Measurements from ENCODE around the gene HSPB6.

HSPB6 gene

GRCh38 chr19:35713904-35714495 is 42.8 kb downstream of the HSPB6 start:
- no peak for DNase-seq

GRCh38 chr19:35713506-35713850 is 43.4 kb downstream of the HSPB6 start:
- DNase-seq = no peak

GRCh38 chr19:35712567-35713505 is 44.0 kb downstream of the HSPB6 start:
- no peak for DNase-seq

GRCh38 chr19:35710784-35711723 is 45.8 kb downstream of the HSPB6 start:
- no peak for DNase-seq

GRCh38 chr19:35708391-35708790 is 48.4 kb downstream of the HSPB6 start:
- no peak for DNase-seq
